Measurements from ENCODE around the gene GPSM1.

GPSM1 gene

GRCh38 chr9:136333486-136333885 lies 6.1 kb downstream of the GPSM1 start:
- Histone ChIP-seq H3K27ac (ENCODE audit: insufficient read depth, low read depth, low read length, poor library complexity, severe bottlenecking) (no peak overlapping the region), H3K36me3 (ENCODE audit: control insufficient read depth, insufficient read depth, low read length) (no peaks in the 10 kb centered on the region), H3K9me3 (ENCODE audit: control insufficient read depth, low read length) (no peaks in the 10 kb centered on the region), H3K4me3 (ENCODE audit: insufficient read depth, low read depth, low read length) (no peak overlapping the region), H3K27me3 (ENCODE audit: control insufficient read depth, insufficient read depth, low read length, poor library complexity, severe bottlenecking) (no peaks in the 10 kb centered on the region), H3K4me1 (ENCODE audit: control insufficient read depth, insufficient read depth, low read length) (peaks cover 27% of the 10 kb centered on the region)
- WGBS, 2 experiments, result 91% methylated on average over 17 of the region's 17 CpGs

DNA sequence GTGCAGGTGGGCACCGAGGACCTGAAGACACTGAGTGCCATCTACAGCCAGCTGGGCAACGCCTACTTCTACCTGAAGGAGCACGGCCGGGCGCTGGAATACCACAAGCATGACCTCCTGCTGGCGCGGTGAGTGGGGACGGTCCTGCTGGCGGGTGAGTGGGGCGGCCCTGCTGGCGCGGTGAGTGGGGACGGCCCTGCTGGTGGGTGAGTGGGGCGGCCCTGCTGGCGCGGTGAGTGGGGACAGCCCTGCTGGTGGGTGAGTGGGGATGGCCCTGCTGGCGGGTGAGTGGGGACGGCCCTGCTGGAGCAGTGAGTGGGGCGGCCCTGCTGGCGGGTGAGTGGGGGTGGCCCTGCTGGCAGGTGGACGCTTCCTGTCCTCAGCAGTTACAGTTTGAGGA lies 7.2 kb downstream of the GPSM1 start:
- H3K4me1 ChIP-seq (ENCODE audit: control insufficient read depth, insufficient read depth, low read length), result peaks cover 20% of the 10 kb centered on the region
- WGBS, 2 experiments, result 95% methylated on average over 21 of the region's 21 CpGs
- no peaks in the 10 kb centered on the region for H3K9me3 ChIP-seq (ENCODE audit: control insufficient read depth, low read length)
- H3K27me3 ChIP-seq (ENCODE audit: control insufficient read depth, insufficient read depth, low read length, poor library complexity, severe bottlenecking), result no peaks in the 10 kb centered on the region
- no peak overlapping the region for H3K27ac ChIP-seq (ENCODE audit: insufficient read depth, low read depth, low read length, poor library complexity, severe bottlenecking)
- no peak overlapping the region for H3K4me3 ChIP-seq (ENCODE audit: insufficient read depth, low read depth, low read length)
- H3K36me3 ChIP-seq (ENCODE audit: control insufficient read depth, insufficient read depth, low read length), result no peaks in the 10 kb centered on the region

DNA sequence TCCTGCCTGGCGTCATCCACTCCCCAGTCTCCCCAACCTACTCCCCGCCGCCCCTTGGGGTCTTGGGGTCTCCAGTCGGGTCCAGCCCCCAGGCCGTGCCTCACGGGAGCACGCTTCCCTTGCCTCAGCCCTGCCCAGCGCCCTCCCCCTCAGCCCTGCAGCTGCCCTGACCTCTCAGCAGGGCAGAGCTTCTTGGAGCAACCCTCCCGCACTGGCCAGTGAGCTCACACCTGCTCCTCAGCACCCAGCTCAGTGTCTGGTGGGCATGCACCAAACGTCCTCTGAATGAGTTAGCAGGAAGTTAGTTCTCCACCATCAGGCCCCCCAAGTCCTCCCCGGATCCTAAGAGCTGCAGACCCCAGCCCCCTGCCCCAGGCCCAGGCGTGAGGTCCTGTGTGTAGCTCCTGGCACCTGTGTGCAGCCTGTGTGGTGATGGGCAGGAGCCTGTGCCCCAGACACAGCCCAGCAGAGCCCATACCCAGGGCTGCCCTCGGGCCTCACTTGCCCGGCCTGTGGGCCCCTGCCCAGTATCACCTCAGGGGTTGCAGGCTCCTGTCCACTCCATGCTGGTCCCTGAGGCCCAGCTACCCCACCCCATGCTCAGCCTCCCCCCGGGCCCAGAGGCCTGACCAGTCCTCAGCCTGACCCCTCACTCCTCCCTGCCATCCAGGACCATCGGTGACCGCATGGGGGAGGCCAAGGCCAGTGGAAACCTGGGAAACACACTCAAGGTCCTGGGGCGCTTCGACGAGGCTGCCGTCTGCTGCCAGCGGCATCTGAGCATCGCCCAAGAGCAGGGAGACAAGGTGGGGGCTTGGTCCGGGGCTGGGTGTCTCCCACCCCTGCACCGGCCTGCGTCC lies 8.2 kb downstream of the GPSM1 start:
- WGBS, 2 experiments, result 89 to 90% methylated on average over 26 of the region's 26 CpGs
- no peaks in the 10 kb centered on the region for H3K36me3 ChIP-seq (ENCODE audit: control insufficient read depth, insufficient read depth, low read length)

GRCh38 chr9:136336156-136336870 lies 9.0 kb downstream of the GPSM1 start:
- Histone ChIP-seq H3K36me3 (ENCODE audit: control insufficient read depth, insufficient read depth, low read length) (no peaks in the 10 kb centered on the region), H3K27ac (ENCODE audit: insufficient read depth, low read depth, low read length, poor library complexity, severe bottlenecking) (no peak overlapping the region), H3K9me3 (ENCODE audit: control insufficient read depth, low read length) (no peaks in the 10 kb centered on the region), H3K27me3 (ENCODE audit: control insufficient read depth, insufficient read depth, low read length, poor library complexity, severe bottlenecking) (no peaks in the 10 kb centered on the region), H3K4me1 (ENCODE audit: control insufficient read depth, insufficient read depth, low read length) (peaks cover 13% of the 10 kb centered on the region), H3K4me3 (ENCODE audit: insufficient read depth, low read depth, low read length) (no peak overlapping the region)
- WGBS, 2 experiments, result 90 to 92% methylated on average over 30 of the region's 30 CpGs

More for the DNA sequence above, 8.2 kb downstream of the GPSM1 start:
- no peaks in the 10 kb centered on the region for H3K27me3 ChIP-seq (ENCODE audit: control insufficient read depth, insufficient read depth, low read length, poor library complexity, severe bottlenecking)
- H3K9me3 ChIP-seq (ENCODE audit: control insufficient read depth, low read length), result no peaks in the 10 kb centered on the region
- no peak overlapping the region for H3K4me3 ChIP-seq (ENCODE audit: insufficient read depth, low read depth, low read length)
- peaks cover 13% of the 10 kb centered on the region for H3K4me1 ChIP-seq (ENCODE audit: control insufficient read depth, insufficient read depth, low read length)
- H3K27ac ChIP-seq (ENCODE audit: insufficient read depth, low read depth, low read length, poor library complexity, severe bottlenecking), result no peak overlapping the region

- H3K9me3 ChIP-seq (ENCODE audit: control insufficient read depth, low read length), result no peaks in the 10 kb centered on the region
- no peak overlapping the region for H3K27ac ChIP-seq (ENCODE audit: insufficient read depth, low read depth, low read length, poor library complexity, severe bottlenecking)
- 96 to 97% methylated on average over 23 of the region's 23 CpGs for WGBS, 2 experiments
- H3K4me1 ChIP-seq (ENCODE audit: control insufficient read depth, insufficient read depth, low read length), result peaks cover 17% of the 10 kb centered on the region
- no peaks in the 10 kb centered on the region for H3K27me3 ChIP-seq (ENCODE audit: control insufficient read depth, insufficient read depth, low read length, poor library complexity, severe bottlenecking)
- no peak overlapping the region for H3K4me3 ChIP-seq (ENCODE audit: insufficient read depth, low read depth, low read length)
- no peaks in the 10 kb centered on the region for H3K36me3 ChIP-seq (ENCODE audit: control insufficient read depth, insufficient read depth, low read length)
Observed at GRCh38 chr9:136336881-136337280, 9.5 kb downstream of the GPSM1 start.

GRCh38 chr9:136337416-136338395 lies 10.4 kb downstream of the GPSM1 start:
- Histone ChIP-seq H3K27me3 (ENCODE audit: control insufficient read depth, insufficient read depth, low read length, poor library complexity, severe bottlenecking) (no peaks in the 10 kb centered on the region), H3K9me3 (ENCODE audit: control insufficient read depth, low read length) (no peaks in the 10 kb centered on the region), H3K27ac (ENCODE audit: insufficient read depth, low read depth, low read length, poor library complexity, severe bottlenecking) (no peak overlapping the region), H3K4me1 (ENCODE audit: control insufficient read depth, insufficient read depth, low read length) (peaks cover 19% of the 10 kb centered on the region), H3K36me3 (ENCODE audit: control insufficient read depth, insufficient read depth, low read length) (no peaks in the 10 kb centered on the region), H3K4me3 (ENCODE audit: insufficient read depth, low read depth, low read length) (no peak overlapping the region)
- WGBS, 2 experiments, result 94 to 95% methylated on average over 43 of the region's 43 CpGs

DNA sequence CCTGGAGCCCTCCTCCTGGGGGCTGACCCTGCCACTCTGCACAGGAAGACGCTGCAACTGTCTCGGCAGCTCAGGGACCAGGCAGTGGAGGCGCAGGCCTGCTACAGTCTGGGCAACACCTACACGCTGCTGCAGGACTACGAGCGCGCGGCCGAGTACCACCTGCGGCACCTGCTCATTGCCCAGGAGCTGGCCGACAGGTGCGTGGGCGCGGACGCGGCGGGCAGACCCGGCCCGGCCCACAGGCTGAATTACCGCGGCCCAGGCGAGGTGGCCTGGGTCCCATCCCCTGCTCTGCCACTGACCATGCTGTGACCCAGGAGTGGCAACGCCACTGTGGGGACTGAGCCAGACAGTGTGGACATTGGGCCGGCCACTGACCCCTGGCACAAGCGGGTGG lies 11.2 kb downstream of the GPSM1 start:
- Histone ChIP-seq H3K4me1 (ENCODE audit: control insufficient read depth, insufficient read depth, low read length) (peaks cover 26% of the 10 kb centered on the region), H3K9me3 (ENCODE audit: control insufficient read depth, low read length) (no peaks in the 10 kb centered on the region), H3K4me3 (ENCODE audit: insufficient read depth, low read depth, low read length) (no peak overlapping the region), H3K27me3 (ENCODE audit: control insufficient read depth, insufficient read depth, low read length, poor library complexity, severe bottlenecking) (no peaks in the 10 kb centered on the region), H3K27ac (ENCODE audit: insufficient read depth, low read depth, low read length, poor library complexity, severe bottlenecking) (no peak overlapping the region), H3K36me3 (ENCODE audit: control insufficient read depth, insufficient read depth, low read length) (no peaks in the 10 kb centered on the region)
- 94 to 97% methylated on average over 25 of the region's 25 CpGs for WGBS, 2 experiments

- H3K9me3 ChIP-seq (ENCODE audit: control insufficient read depth, low read length), result no peaks in the 10 kb centered on the region
- no peak overlapping the region for H3K27ac ChIP-seq (ENCODE audit: insufficient read depth, low read depth, low read length, poor library complexity, severe bottlenecking)
- no peaks in the 10 kb centered on the region for H3K27me3 ChIP-seq (ENCODE audit: control insufficient read depth, insufficient read depth, low read length, poor library complexity, severe bottlenecking)
- no peak overlapping the region for H3K4me3 ChIP-seq (ENCODE audit: insufficient read depth, low read depth, low read length)
- peaks cover 26% of the 10 kb centered on the region for H3K4me1 ChIP-seq (ENCODE audit: control insufficient read depth, insufficient read depth, low read length)
- WGBS, 2 experiments, result 64 to 65% methylated on average over 32 of the region's 32 CpGs
- H3K36me3 ChIP-seq (ENCODE audit: control insufficient read depth, insufficient read depth, low read length), result no peaks in the 10 kb centered on the region
Observed at GRCh38 chr9:136339173-136339957, 12.0 kb downstream of the GPSM1 start.

DNA sequence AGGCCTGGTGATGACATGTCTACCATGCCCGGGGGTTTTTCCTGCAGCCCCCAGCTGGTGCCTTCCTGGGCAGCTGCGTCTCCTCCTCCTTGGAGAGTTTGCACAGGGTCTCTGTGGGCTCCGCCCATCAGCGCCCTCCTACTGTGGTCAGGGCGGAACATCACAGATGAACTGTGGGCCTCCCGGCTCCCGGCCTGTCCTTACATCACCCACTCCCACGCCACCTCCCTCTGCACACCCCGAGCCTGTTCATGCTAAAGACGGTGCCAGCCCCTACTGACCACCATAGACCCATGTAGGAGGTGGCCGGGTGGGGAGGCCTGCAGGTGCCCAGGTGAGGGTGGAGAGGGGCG lies 12.6 kb downstream of the GPSM1 start:
- Histone ChIP-seq H3K9me3 (ENCODE audit: control insufficient read depth, low read length) (no peaks in the 10 kb centered on the region), H3K36me3 (ENCODE audit: control insufficient read depth, insufficient read depth, low read length) (no peaks in the 10 kb centered on the region), H3K4me3 (ENCODE audit: insufficient read depth, low read depth, low read length) (no peak overlapping the region), H3K27ac (ENCODE audit: insufficient read depth, low read depth, low read length, poor library complexity, severe bottlenecking) (no peak overlapping the region), H3K4me1 (ENCODE audit: control insufficient read depth, insufficient read depth, low read length) (peaks cover 20% of the 10 kb centered on the region), H3K27me3 (ENCODE audit: control insufficient read depth, insufficient read depth, low read length, poor library complexity, severe bottlenecking) (no peaks in the 10 kb centered on the region)
- WGBS, 2 experiments, result 90 to 96% methylated on average over 10 to 12 of the region's 12 CpGs

All from ectodermal cell (in vitro differentiated cells).